ENCODE data around the gene SFMBT1.
"Not testable (repeated sequence)": the region's sequence is repeated elsewhere in the genome, so short reads cannot be mapped to it uniquely, and the experiment has no call there.

Gene SFMBT1

GRCh38 chr3:53072653-53073552, 27.0 kb upstream of the SFMBT1 start:
- no peak for FAIRE-seq

- no peak for FAIRE-seq
These were observed 26.1 kb upstream of the SFMBT1 start for GRCh38 chr3:53071882-53072431.

- no peak for FAIRE-seq
These were observed 23.7 kb upstream of the SFMBT1 start for GRCh38 chr3:53069422-53070068.

GRCh38 chr3:53068176-53068575, 22.3 kb upstream of the SFMBT1 start:
- no peak for FAIRE-seq

GRCh38 chr3:53067567-53067966, 21.7 kb upstream of the SFMBT1 start:
- no peak for FAIRE-seq

- FAIRE-seq: no peak
These were observed 20.1 kb upstream of the SFMBT1 start for GRCh38 chr3:53065841-53066480.

GRCh38 chr3:53062905-53063304, 17.0 kb upstream of the SFMBT1 start:
- FAIRE-seq: no peak

- FAIRE-seq: no peak
These were observed 10.6 kb upstream of the SFMBT1 start for GRCh38 chr3:53056442-53056841.

GRCh38 chr3:53054233-53054632, 8.4 kb upstream of the SFMBT1 start:
- FAIRE-seq: not testable (repeated sequence)

- no peak for FAIRE-seq
These were observed 6.1 kb upstream of the SFMBT1 start for GRCh38 chr3:53051929-53052328.

GRCh38 chr3:53049987-53050386, 4.1 kb upstream of the SFMBT1 start:
- FAIRE-seq: no peak

GRCh38 chr3:53046171-53047170, 598 bp upstream of the SFMBT1 start:
- no peak for FAIRE-seq

GRCh38 chr3:53044711-53045517, 959 bp downstream of the SFMBT1 start:
- no peak for FAIRE-seq

- FAIRE-seq: no peak
These were observed 1.5 kb downstream of the SFMBT1 start for GRCh38 chr3:53044371-53044710.

GRCh38 chr3:53043738-53044137, 2.1 kb downstream of the SFMBT1 start:
- FAIRE-seq: no peak

GRCh38 chr3:53042651-53043050, 3.2 kb downstream of the SFMBT1 start:
- FAIRE-seq: no peak

GRCh38 chr3:53040351-53040820, 5.5 kb downstream of the SFMBT1 start:
- FAIRE-seq: no peak

- FAIRE-seq: no peak
These were observed 6.5 kb downstream of the SFMBT1 start for GRCh38 chr3:53039376-53039752.

GRCh38 chr3:53038679-53039375, 7.0 kb downstream of the SFMBT1 start:
- FAIRE-seq: no peak

- no peak for FAIRE-seq
These were observed 9.9 kb downstream of the SFMBT1 start for GRCh38 chr3:53035825-53036619.
